GM12878 (cell line): ENCODE results near the gene HSBP1L1. TPM values are rescaled to one million over a fixed set of nuclear protein-coding genes. Genes with fewer than 3 reads are reported as not detected.

Experiments
- ATAC-seq: fragments of 200-7000 bp; cut with Tn5 transposase; 3 replicates; pipeline ENCODE4 v1.9.1; 2020; ENCODE audit warnings: mild to moderate bottlenecking, moderate library complexity
- BruUV-seq: library from RNA; stranded (reverse); fragments of 400-500 nt; replicated peaks from 2 replicates; lab custom pipeline; 2021; lab: Mats Ljungman, UMichigan
- CTCF ChIA-PET: fragments of 300-600 bp; sonication (Branson Sonifier 250); formaldehyde crosslinking; extraction: SDS; loops from one replicate; lab custom pipeline; 2021; ENCODE audit warnings: inconsistent platforms; lab: Yijun Ruan, JAX
- POLR2A ChIA-PET: fragments of 350-600 bp; formaldehyde crosslinking; extraction: SDS; loops from one replicate; lab custom pipeline; 2021; ENCODE audit warnings: inconsistent platforms; lab: Charles Lee
- RAD21 ChIA-PET: fragments of 300-600 bp; sonication (Branson Sonifier 250); formaldehyde crosslinking; loops from one replicate; lab custom pipeline; 2023; ENCODE audit warnings: antibody characterized with exemption; ENCODE audit not compliant: unreplicated experiment; lab: Charles Lee
- SMC1A ChIA-PET: fragments of 300-600 bp; sonication (Branson Sonifier 250); formaldehyde crosslinking; loops from one replicate; lab custom pipeline; 2023; ENCODE audit not compliant: unreplicated experiment, uncharacterized antibody; lab: Charles Lee
- DNase-seq: peaks from one replicate; pipeline ENCODE4 v3.0.0-alpha.2; 2011; ENCODE audit warnings: low read depth, low spot score
- FAIRE-seq: peaks from 3 replicates; lab custom pipeline; 2011; peaks lifted over from hg19 to GRCh38; lab: Jason Lieb, UNC
- H2AFZ ChIP-seq: 2 replicates; pipeline ENCODE4 v1.6.0; 2011; ENCODE audit warnings: low read depth, low read length, control low read depth; ENCODE audit not compliant: control insufficient read depth
- H3K27ac ChIP-seq: 2 replicates; pipeline ENCODE4 v1.5.1; 2011; ENCODE audit warnings: control low read depth; ENCODE audit not compliant: control insufficient read depth, insufficient read depth
- H3K27me3 ChIP-seq, 2 experiments: replicated peaks in 1 of 2; 2 replicates each; pipeline versions ENCODE4 v1.6.0 to v1.6.1; 2011; ENCODE audit warnings: low read length in 1 of 2; ENCODE audit not compliant: control insufficient read depth in 2 of 2, insufficient read depth in 2 of 2
- H3K36me3 ChIP-seq, 2 experiments: 2 replicates each; pipeline ENCODE4 v1.5.1; 2011; ENCODE audit warnings: low read length in 1 of 2; ENCODE audit not compliant: control insufficient read depth in 2 of 2, insufficient read depth in 2 of 2
- H3K4me1 ChIP-seq: 2 replicates; pipeline ENCODE4 v1.6.1; 2011; ENCODE audit warnings: mild to moderate bottlenecking, low read length, moderate library complexity, mixed read lengths; ENCODE audit not compliant: control insufficient read depth, insufficient read depth
- H3K4me2 ChIP-seq: 2 replicates; pipeline ENCODE4 v1.6.0; 2011; ENCODE audit warnings: control low read depth; ENCODE audit not compliant: control insufficient read depth, insufficient read depth
- H3K4me3 ChIP-seq: fragments of 200-600 bp; sonication (generic); 2 replicates; pipeline ENCODE4 v1.5.1; 2016
- H3K79me2 ChIP-seq: 2 replicates; pipeline ENCODE4 v1.6.0; 2011; ENCODE audit warnings: low read length; ENCODE audit not compliant: control insufficient read depth, insufficient read depth
- H3K9ac ChIP-seq: 2 replicates; pipeline ENCODE4 v1.8.0; 2011; ENCODE audit warnings: low read length, control low read depth, mixed read lengths; ENCODE audit not compliant: control insufficient read depth, insufficient read depth
- H3K9me3 ChIP-seq: replicated peaks from 3 replicates; pipeline ENCODE4 v1.5.1; 2011; ENCODE audit warnings: mild to moderate bottlenecking, low read length; ENCODE audit not compliant: control insufficient read depth, insufficient read depth
- H4K20me1 ChIP-seq: 2 replicates; pipeline ENCODE4 v1.6.0; 2011; ENCODE audit not compliant: control insufficient read depth, insufficient read depth
- BACH1 ChIP-seq: fragments of 450-650 bp; IDR thresholded peaks from 2 replicates; pipeline ENCODE4 v1.6.1; 2017; ENCODE audit warnings: mild to moderate bottlenecking, borderline replicate concordance
- BCL3 ChIP-seq: IDR thresholded peaks from 2 replicates; pipeline ENCODE4 v1.6.1; 2011; ENCODE audit warnings: borderline replicate concordance, low read depth, mild to moderate bottlenecking, moderate library complexity, low read length; ENCODE audit not compliant: insufficient read depth, poor library complexity, severe bottlenecking
- BHLHE40 ChIP-seq, 2 experiments: fragments of 450-650 bp in 1 of 2; IDR thresholded peaks; 2 replicates each; pipeline ENCODE4 v1.6.1; 2011 to 2017; ENCODE audit warnings: low read depth in 2 of 2, borderline replicate concordance in 1 of 2, improper control_type of control experiment in 1 of 2, low read length in 1 of 2, mild to moderate bottlenecking in 1 of 2
- DPF2 ChIP-seq: fragments of 450-650 bp; IDR thresholded peaks from 2 replicates; pipeline ENCODE4 v1.6.1; 2017; ENCODE audit warnings: mild to moderate bottlenecking
- ELK1 ChIP-seq: IDR thresholded peaks from 2 replicates; pipeline ENCODE4 v1.6.1; 2012; ENCODE audit warnings: low read depth, low read length, improper control_type of control experiment
- HSF1 ChIP-seq: fragments of 150-350 bp; IDR thresholded peaks from 2 replicates; pipeline ENCODE4 v1.6.1; 2014; ENCODE audit warnings: mild to moderate bottlenecking, low read depth, low read length
- IRF3 ChIP-seq: fragments of 450-650 bp; IDR thresholded peaks from 2 replicates; pipeline ENCODE4 v1.6.1; 2014; ENCODE audit warnings: mild to moderate bottlenecking
- LARP7 ChIP-seq: fragments of 450-650 bp; IDR thresholded peaks from 2 replicates; pipeline ENCODE4 v1.6.1; 2017; ENCODE audit warnings: mild to moderate bottlenecking
- MYC ChIP-seq: IDR thresholded peaks from 2 replicates; pipeline ENCODE4 v1.6.1; 2011; ENCODE audit warnings: mild to moderate bottlenecking, low read length, moderate library complexity, inconsistent platforms; ENCODE audit not compliant: insufficient read depth, insufficient replicate concordance, insufficient read length, severe bottlenecking
- NKRF ChIP-seq: fragments of 450-650 bp; conservative IDR thresholded peaks from 2 replicates; pipeline ENCODE4 v1.6.1; 2017; ENCODE audit warnings: mild to moderate bottlenecking, moderate library complexity
- POLR2A ChIP-seq: IDR thresholded peaks from 2 replicates; pipeline ENCODE4 v1.6.1; 2011; ENCODE audit warnings: low read depth, mild to moderate bottlenecking, low read length
- RAD21 ChIP-seq: IDR thresholded peaks from 2 replicates; pipeline ENCODE4 v1.6.1; 2011; ENCODE audit warnings: mild to moderate bottlenecking, low read depth, low read length, moderate library complexity; ENCODE audit not compliant: insufficient read depth
- TCF3 ChIP-seq: IDR thresholded peaks from 2 replicates; pipeline ENCODE4 v1.6.1; 2012; ENCODE audit warnings: low read depth, mild to moderate bottlenecking, low read length, borderline replicate concordance; ENCODE audit not compliant: insufficient read depth
- WGBS: methylation state at CpG from one replicate; pipeline ENCODE4 v1.1.6; 2016; ENCODE audit warnings: low lambda C conversion rate; ENCODE audit not compliant: insufficient replicate concordance, insufficient coverage; ENCODE audit errors: missing lambda C conversion rate; 5-methylcytosine and 5-hydroxymethylcytosine counted together
- in situ Hi-C: fragments of 300-500 bp; cut with MboI; formaldehyde crosslinking; loops from 9 replicates; pipeline ENCODE4 v1.14.3; 2018; ENCODE audit warnings: mixed read lengths
- intact Hi-C: fragments of 100-400 bp; cut with micrococcal nuclease; formaldehyde crosslinking; loops from one replicate; pipeline ENCODE4 v1.14.2; 2022; ENCODE audit not compliant: unreplicated experiment
- polyA plus RNA-seq, 11 experiments: library from polyadenylated mRNA; depleted of rRNA in 4 of 11; unstranded in 6 of 11; stranded (reverse) in 5 of 11; fragments of >200 nt; fragmentation: Nextera tagmentation in 4 of 11; fragmentation: Illumina TruSeq in 1 of 11; extraction: Ambion mirVana in 4 of 11; extraction: Trizol in 1 of 11; gene quantifications; 1 replicate in 1 of 11; 2 replicates in 10 of 11; pipeline versions ENCODE4 v1.2.1 to v1.2.3, GENCODE V29; 2011 to 2016; ENCODE audit warnings: inconsistent platforms in 2 of 11, missing spikeins in 2 of 11, low read depth in 1 of 11
- total RNA-seq, 4 experiments: library from RNA; depleted of rRNA in 3 of 4; stranded (reverse); fragments of >200 nt in 3 of 4; fragmentation: Illumina TruSeq in 1 of 4; extraction: Trizol in 1 of 4; gene quantifications; 2 replicates each; pipeline versions ENCODE4 v1.2.1 to v1.2.3, GENCODE V29; 2013 to 2021

Gene HSBP1L1
- total and polyA plus RNA-seq, 10 of the 15 experiments (the other 5 are each of a cell fraction or from before 2014, with no cell fraction given), result 0.97 to 14.0 (median 6.9) TPM; not detected in 1

GRCh38 chr18:79950515-79951341 is 13.7 kb upstream of the HSBP1L1 start:
- peak overlapping the region; percentile 76 for H3K9ac ChIP-seq
- H3K4me2 ChIP-seq, result peak overlapping the region; percentile 98
- in situ Hi-C loops, result loop anchor here (10.0 kb wide), 1 partner anchor 556 kb away; the partner anchor contains the start of gene NFATC1
- RAD21 ChIA-PET, result interaction anchor here (0.9 to 1.8 kb wide), 6 partner anchors 9 to 83 kb away, joined by 3 to 5 read pairs (median 4); partner anchors contain the start of gene RBFA
- WGBS, result 2% methylated on average over 49 of the region's 81 CpGs
- ATAC-seq, result peak; percentile 28
- peak overlapping the region; percentile 84 for H3K4me3 ChIP-seq
- CTCF ChIA-PET, result interaction anchor here (1.5 kb wide), 1 partner anchor 13 kb away, joined by 5 read pairs; no protein-coding TSS in a partner anchor
- peak overlapping the region; percentile 75 for H3K27ac ChIP-seq
- POLR2A ChIA-PET, result interaction anchor here (1.7 kb wide), 1 partner anchor 11 kb away, joined by 4 read pairs; no protein-coding TSS in a partner anchor
- H2AFZ ChIP-seq, result peak overlapping the region; percentile 44
- TF ChIP-seq TCF3 (0 out of 2 replicates have a peak, but pooled peaks have one; percentile 30), POLR2A (peak; percentile 32; the same call in 1 of the 2 replicates), HSF1 (no peak), DPF2 (0 out of 2 replicates have a peak, but pooled peaks have one; percentile 22), RAD21 (no peak), BACH1 (peak; percentile 54; the same call in 1 of the 2 replicates), BHLHE40 (IDR thresholded peaks at IDR 0.05; ENCODE audit: borderline replicate concordance in 1 of 2, low read depth in 2 of 2, low read length in 1 of 2) (peak in 1 of 2 experiments; percentile 53; a peak in 2 of 4 replicates), BCL3 (no peak), IRF3 (no peak), ELK1 (no peak), MYC (no peak), NKRF (peak; percentile 51; the same call in 1 of the 2 replicates), LARP7 (peak; percentile 53; the same call in 1 of the 2 replicates)
- FAIRE-seq, result no peak
- SMC1A ChIA-PET, result interaction anchor here (0.6 to 1.2 kb wide), 3 partner anchors 84 to 576 kb away, joined by 3 read pairs; partner anchors contain the start of gene RBFA
- no peaks in the 10 kb centered on the region for H4K20me1 ChIP-seq
- peaks cover 32% of the 10 kb centered on the region for H3K79me2 ChIP-seq
- H3K27me3 ChIP-seq, result no peaks in the 10 kb centered on the region
- no peak for DNase-seq
- intact Hi-C loops, result loop anchor here (5.0 kb wide), 1 partner anchor 37 kb away; the partner anchor contains the start of gene TXNL4A
- BruUV-seq, result no TSS peak
- no peaks in the 10 kb centered on the region for H3K9me3 ChIP-seq
- H3K4me1 ChIP-seq, result peaks cover 21% of the 10 kb centered on the region
- H3K36me3 ChIP-seq, result no peaks in the 10 kb centered on the region
